ENCODE measurements around the gene NAT10. TPM values are rescaled to one million over a fixed set of nuclear protein-coding genes. Genes with fewer than 3 reads are reported as not detected.
A peak's percentile ranks its signal among the peaks of the same experiment; 100 is the strongest.
"Not testable (repeated sequence)": the region's sequence is repeated elsewhere in the genome, so short reads cannot be mapped to it uniquely, and the experiment has no call there.

The NAT10 gene
- total RNA-seq, 1 donor from 2014 or later = 12.9 TPM

GRCh38 chr11:34166806-34167740 is 61.6 kb downstream of the NAT10 start:
- DNase-seq (ENCODE audit: low spot score) (no peak), ATAC-seq (no peak)

GRCh38 chr11:34167961-34168360 is 62.5 kb downstream of the NAT10 start:
- DNase-seq (ENCODE audit: low spot score) (no peak), ATAC-seq (peak; percentile 44)

DNA sequence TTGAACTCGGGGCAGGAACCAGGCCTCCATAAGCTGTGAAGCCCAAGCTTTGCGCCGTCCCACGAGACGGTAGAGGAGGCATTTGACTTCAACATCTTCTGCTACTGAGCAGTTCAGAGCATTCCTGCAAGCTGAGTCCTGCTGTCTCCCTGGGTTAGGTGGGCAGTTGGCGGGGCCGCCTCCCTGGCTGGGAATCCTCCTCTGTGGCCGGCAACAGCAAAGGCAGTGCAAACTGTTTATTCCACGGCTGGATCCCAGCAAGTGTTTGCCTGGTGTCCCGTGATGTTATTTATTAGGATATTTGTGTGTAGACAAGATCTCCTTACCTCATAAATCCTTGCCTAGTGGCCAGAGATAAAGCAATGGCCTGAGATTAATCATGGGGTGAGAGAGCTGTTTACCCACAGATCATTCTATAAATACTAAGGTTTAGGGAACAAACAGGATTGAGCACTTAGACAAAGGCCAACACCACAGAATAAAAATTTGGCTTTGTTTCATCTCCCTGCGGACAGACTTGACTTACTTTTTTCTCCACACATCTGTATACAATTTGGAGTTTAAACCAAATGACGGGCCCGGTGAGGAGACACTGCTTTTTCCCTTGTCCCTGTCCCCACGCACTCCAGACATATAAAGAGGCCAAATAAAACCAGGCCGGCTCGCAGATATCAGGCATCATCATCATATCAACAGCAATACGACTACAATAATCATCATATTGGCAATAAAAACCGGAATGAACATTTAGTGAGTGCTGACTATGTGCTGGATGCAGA is 63.4 kb downstream of the NAT10 start:
- no peak for DNase-seq (ENCODE audit: low spot score)
- no peak for ATAC-seq

DNA sequence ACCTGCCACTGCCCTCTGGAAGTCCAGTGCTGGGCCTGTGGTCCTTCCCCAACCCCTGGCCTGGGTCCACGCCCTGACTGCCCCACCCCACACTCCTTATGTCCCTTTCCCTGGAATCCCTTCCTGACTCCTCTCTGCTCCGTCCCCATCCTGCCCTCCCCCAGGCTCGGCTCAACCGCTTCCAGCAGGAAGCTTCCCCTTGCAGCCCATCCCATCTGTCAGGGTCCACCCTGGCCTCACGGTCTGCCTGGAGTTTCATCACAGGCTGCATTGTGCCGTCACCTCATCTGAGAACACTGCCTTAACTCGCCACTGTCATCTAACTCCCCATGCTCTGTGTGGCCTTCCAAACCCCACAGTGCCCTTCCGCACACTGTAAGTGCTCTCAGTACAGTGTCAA is 64.3 kb downstream of the NAT10 start:
- DNase-seq (ENCODE audit: low spot score) = no peak
- ATAC-seq = no peak

- ATAC-seq = no peak
- no peak for DNase-seq (ENCODE audit: low spot score)
These were observed 67.6 kb downstream of the NAT10 start for GRCh38 chr11:34173050-34173449.

GRCh38 chr11:34174412-34175041 is 69.1 kb downstream of the NAT10 start:
- peak; percentile 83 for DNase-seq (ENCODE audit: low spot score)
- ATAC-seq = peak; percentile 99

- ATAC-seq (no peak), DNase-seq (ENCODE audit: low spot score) (no peak)
These were observed 70.0 kb downstream of the NAT10 start for GRCh38 chr11:34175284-34176019.

- DNase-seq (ENCODE audit: low spot score) (no peak), ATAC-seq (peak; percentile 10)
These were observed 71.4 kb downstream of the NAT10 start for GRCh38 chr11:34176751-34177209.

DNA sequence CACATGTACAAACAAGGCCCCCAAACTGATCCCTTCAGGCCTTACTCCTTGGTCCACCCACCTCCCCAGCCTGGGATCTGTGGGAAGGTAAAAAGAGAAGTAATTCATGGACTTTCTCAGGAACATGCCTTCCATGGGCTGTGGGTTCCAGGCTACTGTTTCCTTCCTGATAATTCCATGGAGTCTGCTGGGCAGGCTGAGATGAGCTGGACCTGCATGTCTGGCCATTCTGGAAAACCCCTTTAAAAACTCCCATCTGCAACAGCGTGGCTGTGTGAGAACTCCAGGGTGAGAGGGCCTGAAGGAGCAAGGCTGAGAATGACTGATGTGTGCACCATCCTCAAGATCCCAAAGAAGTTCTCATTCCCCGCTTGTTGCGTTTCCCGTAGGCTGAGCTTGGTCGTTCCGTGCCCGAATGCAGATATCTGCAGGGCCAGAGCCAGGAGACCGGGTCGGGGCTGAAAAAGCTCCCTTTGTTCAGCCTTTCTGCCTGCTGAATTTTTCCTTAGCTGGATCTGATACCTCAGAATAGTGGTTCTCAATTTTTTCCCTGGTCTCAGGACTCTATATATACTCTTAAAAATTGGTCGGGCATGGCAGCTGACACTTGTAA is 72.9 kb downstream of the NAT10 start:
- ATAC-seq (no peak), DNase-seq (ENCODE audit: low spot score) (no peak)

DNA sequence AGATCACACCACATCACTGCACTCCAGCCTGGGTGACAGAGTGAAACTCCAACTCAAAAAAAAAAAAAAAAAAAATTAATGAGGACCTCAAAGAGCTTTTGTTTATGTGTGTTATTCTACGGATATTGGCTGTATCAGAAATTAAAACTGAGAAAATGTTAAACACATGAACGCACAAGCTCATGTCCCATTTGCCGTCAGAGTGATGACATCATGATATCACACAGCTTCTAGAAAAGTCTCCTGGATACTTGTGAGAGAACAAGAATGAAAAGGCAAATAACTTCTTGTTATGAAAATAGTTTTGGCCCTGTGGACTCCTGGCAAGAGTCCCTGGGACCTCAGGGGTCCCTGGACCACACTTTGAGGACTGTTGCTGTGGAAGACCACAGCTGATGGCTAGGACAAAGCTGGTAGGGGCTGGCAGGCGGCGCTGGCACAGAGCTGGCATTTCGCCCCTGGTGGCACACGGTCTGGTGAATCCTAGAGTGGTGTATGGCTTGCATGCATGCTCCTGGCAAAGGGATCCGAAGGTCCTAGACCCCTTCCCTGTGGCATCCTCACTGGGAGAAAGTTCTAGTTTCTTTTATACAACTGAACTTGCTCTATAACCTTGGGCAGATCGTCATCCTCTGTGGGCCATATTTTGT is 73.7 kb downstream of the NAT10 start:
- ATAC-seq = no peak
- no peak for DNase-seq (ENCODE audit: low spot score)

- no peak for DNase-seq (ENCODE audit: low spot score)
- ATAC-seq = no peak
These were observed 74.8 kb downstream of the NAT10 start for GRCh38 chr11:34180040-34180813.

DNA sequence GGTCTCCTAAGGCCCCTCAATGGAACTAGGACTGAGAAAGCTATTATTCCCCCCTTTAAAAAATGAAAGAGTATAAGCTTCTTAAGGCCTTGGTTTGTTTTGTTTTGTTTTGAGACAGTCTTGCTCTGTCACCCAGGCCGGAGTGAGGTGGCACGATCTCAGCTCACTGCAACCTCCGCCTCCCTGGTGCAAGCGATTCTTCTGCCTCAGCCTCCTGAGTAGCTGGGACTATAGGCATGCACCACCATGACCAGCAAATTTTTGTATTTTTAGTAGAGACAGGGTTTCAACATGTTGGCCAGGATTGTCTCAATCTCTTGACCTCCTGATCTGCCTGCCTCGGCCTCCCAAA is 75.4 kb downstream of the NAT10 start:
- DNase-seq (ENCODE audit: low spot score); ATAC-seq: not testable (repeated sequence)

- no peak for DNase-seq (ENCODE audit: low spot score)
- no peak for ATAC-seq
These were observed 75.8 kb downstream of the NAT10 start for GRCh38 chr11:34181251-34181650.

DNA sequence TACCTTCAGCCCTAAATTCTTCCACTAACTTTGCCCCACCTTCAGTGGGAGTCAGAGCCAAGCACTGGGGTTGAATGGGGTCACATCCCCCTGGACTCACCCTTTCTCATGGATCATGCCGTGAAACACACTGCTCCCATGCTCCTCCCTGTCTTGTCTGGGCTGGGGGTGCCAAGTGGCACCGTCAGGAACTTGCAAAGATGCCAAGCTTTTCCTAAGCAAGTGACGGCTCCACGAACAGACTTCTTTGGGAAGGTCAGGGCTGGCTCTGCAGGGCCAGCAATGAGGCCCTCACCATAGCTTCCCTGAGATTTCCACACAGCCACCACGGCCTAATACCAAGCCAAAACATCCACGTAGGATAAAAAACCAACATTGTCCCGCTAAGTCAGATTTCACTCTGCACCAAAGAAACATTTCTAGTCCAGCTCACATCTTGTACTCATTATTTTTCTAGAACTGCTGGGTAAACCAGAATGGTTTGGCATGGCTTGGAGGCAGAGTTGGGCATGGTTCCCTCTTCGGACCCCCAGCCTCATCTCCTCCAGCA is 76.5 kb downstream of the NAT10 start:
- DNase-seq (ENCODE audit: low spot score) = no peak

DNA sequence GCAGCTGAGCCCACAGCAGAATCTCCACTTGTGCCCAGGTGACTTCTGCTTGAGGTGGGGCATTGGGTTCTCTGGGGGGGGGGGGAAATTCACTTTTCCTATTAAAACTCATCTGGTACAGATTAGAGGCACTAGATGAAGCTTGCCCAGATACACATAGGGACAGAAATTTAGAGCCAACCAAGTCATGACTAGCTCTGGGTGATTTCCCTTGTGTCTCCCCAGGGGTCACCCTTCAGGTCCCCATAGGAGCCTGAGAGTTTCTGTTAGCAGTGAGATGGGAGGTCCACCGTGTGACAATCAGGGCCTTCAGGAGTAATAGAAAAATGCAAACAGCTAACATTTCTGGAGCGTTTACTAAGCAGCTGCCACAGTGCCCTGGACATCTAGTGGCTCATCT is 77.0 kb downstream of the NAT10 start:
- ATAC-seq = no peak

More for the DNA sequence above, 76.5 kb downstream of the NAT10 start:
- no peak for ATAC-seq

DNA sequence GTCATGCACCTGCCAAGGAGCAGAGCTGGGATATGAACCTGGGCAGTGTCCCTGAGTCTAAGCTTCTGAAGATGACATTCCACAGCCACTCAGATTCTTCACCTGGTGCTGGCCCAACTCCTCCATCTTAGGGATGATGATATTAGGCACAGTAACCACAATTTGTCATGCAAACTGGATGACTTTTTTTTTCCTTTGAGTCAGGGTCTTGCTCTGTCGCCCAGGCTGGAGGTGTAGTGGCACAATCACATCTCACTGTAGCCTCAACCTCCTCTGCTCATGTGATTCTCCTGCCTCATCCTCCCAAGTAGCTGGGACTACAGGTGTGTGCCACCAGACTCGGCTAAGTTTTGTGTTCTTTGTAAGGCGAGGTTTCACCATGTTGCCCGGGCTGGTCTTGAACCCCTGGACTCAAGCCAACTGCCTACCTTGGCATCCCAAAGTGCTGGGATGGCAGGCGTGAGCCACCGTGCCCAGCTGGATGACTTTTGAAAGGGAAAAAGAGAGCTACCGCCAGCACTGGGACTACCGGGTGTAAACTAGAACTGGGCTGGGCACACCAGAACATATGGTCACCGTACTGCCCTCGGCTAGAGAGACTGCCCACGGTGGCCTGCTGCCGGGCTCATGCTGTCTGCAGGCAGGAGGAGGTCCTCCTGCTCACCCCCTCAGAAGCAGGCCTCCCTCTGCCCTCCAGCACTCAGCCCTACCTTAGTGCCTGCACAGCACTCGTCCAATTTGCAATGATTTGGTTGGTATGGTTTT is 77.7 kb downstream of the NAT10 start:
- ATAC-seq (no peak), DNase-seq (ENCODE audit: low spot score) (no peak)

More for the DNA sequence above, 77.0 kb downstream of the NAT10 start:
- no peak for DNase-seq (ENCODE audit: low spot score)

GRCh38 chr11:34183848-34184391 is 78.5 kb downstream of the NAT10 start:
- no peak for DNase-seq (ENCODE audit: low spot score)
- peak; percentile 75 for ATAC-seq
